ENCODE measurements around the gene LRRTM2.

Gene LRRTM2

DNA sequence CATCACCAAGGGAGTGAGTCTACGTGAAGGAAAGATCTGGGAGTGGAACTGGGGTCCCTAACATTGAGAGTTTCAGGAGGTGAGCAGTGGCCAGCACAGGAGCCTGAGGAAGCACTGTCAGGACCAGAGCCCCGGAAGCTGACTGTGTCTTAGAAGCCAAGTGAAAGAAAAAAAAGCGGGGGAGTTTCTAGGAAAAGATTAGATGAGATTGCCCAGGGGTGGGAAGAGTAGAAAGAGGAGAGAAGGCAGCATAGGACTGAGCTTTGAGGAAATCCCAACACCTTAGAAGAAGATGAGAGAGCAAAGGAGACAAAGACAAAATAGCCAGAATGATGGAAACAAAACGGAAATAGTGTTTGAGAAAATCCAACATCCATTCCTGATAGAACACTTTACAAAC, 37.0 kb upstream of the LRRTM2 start:
- TF ChIP-seq, protein P1, sequence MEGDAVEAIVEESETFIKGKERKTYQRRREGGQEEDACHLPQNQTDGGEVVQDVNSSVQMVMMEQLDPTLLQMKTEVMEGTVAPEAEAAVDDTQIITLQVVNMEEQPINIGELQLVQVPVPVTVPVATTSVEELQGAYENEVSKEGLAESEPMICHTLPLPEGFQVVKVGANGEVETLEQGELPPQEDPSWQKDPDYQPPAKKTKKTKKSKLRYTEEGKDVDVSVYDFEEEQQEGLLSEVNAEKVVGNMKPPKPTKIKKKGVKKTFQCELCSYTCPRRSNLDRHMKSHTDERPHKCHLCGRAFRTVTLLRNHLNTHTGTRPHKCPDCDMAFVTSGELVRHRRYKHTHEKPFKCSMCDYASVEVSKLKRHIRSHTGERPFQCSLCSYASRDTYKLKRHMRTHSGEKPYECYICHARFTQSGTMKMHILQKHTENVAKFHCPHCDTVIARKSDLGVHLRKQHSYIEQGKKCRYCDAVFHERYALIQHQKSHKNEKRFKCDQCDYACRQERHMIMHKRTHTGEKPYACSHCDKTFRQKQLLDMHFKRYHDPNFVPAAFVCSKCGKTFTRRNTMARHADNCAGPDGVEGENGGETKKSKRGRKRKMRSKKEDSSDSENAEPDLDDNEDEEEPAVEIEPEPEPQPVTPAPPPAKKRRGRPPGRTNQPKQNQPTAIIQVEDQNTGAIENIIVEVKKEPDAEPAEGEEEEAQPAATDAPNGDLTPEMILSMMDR (IDR thresholded peaks at IDR 0.05; ENCODE audit: low read depth, low read length, missing control alignments) = no peak
- no peak for DNase-seq (ENCODE audit: extremely low read depth, low read depth)
- H3K4me3 ChIP-seq (replicated peaks; ENCODE audit: low read depth, low read length) = no peak overlapping the region

DNA sequence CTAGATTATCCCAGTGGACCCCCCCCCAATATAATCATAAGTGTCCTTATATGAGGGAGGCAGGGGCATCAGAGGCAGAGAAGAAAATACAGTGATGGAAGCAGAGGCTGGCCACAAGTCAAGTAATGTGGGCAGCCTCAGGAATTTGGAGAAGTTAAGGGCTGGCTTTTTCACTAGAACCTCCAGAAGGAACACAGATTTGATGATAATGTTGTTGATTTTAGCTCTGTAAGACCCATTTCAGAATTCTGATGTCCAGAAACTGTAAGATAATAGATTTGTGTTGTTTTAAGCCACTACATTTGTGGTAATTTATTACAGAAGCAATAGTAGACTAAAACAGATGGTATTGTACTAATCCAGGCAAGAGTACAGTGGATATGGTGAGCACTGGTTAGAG, 36.3 kb upstream of the LRRTM2 start:
- TF ChIP-seq, protein P1 (IDR thresholded peaks at IDR 0.05; ENCODE audit: low read depth, low read length, missing control alignments) = no peak
- DNase-seq (ENCODE audit: extremely low read depth, low read depth) = no peak
- H3K4me3 ChIP-seq (replicated peaks; ENCODE audit: low read depth, low read length) = no peak overlapping the region

DNA sequence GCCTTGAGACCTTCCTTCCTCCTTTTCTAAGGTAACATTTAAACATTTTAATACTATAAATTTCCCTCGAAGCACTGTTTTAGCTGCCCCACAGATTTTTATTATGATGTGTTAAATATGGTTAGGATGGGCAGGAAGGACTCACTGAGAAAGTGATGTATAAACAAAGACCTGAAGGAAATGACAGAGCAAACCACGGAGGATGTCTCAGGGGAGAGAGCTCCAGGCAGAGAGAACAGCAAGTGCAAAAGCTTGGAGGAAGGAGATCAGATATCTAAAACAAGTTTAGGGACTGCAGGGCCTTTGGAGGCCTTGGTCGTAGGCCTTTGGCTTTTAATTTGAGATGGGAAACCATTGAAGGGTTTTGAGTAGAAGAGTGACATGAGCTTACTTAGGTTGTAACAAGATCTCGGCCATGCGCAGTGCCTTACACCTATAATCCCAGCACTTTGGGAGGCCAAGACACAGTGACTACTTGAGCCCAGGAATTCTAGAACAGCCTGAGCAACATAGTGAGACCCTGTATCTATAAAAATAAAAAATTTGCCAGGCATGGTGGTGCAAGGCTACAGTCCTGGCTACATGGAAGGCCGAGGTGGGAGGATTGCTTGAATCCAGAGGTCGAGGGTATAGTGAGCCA, 35.5 kb upstream of the LRRTM2 start:
- DNase-seq (ENCODE audit: extremely low read depth, low read depth) = no peak
- no peak overlapping the region for H3K4me3 ChIP-seq (replicated peaks; ENCODE audit: low read depth, low read length)
- TF ChIP-seq, protein P1 (IDR thresholded peaks at IDR 0.05; ENCODE audit: low read depth, low read length, missing control alignments) = no peak

DNA sequence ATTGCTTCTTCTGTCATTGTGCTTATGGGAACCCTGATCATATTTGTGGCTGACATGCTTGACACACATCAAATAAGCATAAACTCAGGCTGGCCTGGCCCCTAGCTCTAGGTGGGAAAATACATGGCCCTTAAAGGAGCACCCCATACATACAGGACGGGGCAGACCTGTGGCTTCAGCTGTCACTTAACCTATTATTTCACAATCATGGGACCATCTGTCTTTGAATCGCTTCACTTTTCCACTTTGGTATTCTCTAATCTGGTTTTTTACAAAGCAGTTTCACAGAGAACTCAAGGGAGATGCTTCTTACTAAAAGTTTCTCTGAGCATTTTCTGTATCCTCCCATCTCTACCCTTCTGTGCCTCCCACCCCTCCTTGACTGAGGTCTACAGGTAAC, 34.6 kb upstream of the LRRTM2 start:
- H3K4me3 ChIP-seq (replicated peaks; ENCODE audit: low read depth, low read length) = no peak overlapping the region
- DNase-seq (ENCODE audit: extremely low read depth, low read depth) = no peak
- TF ChIP-seq, protein P1 (IDR thresholded peaks at IDR 0.05; ENCODE audit: low read depth, low read length, missing control alignments) = no peak

DNA sequence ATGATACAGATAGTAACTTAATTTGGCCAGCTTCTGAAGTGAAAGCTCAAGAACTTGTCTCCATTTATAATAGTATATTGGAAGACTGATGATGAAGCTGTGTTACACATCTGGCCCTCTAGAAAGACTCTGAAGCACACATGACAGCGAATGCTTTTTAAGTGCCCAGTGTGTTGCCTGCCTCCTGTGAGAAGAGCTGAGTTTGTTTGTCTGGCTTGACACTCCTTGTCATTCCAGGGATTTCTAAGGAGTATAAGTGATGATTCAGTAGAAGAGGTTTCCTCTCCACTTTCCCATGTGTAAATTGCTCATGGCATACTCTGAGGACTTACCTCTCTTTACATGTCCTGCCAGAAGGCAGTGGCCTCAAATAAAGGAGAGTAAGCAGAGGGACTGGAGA, 30.4 kb upstream of the LRRTM2 start:
- no peak for DNase-seq (ENCODE audit: extremely low read depth, low read depth)
- TF ChIP-seq, protein P1 (IDR thresholded peaks at IDR 0.05; ENCODE audit: low read depth, low read length, missing control alignments) = no peak
- no peak overlapping the region for H3K4me3 ChIP-seq (replicated peaks; ENCODE audit: low read depth, low read length)

DNA sequence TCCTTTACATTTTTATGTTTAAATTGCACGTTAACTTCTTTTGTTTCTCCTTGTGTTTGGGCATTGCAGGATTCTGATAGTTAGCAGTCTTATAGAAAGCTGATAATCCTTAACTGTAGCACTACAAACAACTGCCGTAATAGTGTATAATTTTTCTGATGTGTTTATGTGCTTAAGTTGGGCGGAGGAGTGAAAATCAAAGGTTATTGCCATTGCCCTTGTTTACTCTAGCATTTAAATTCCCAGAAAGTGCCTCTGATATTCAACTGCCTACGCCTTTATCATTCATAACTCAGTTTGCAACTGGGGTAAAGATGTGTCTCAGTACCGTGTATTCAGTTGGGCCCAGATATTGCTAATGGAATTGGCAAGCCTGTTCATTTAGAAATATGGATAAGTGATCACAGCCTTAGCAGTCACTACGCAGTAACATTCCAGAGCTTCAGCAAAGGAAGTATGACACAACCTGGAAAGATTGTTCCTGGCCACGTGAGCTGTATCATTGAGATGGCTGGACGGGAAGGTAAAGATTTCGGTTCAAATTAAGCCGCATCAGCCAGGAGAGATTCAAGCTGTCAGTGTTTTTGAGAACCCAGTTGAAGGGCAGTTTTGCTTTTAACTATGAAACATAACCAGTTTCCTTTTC, 28.1 kb upstream of the LRRTM2 start:
- no peak for DNase-seq (ENCODE audit: extremely low read depth, low read depth)
- TF ChIP-seq, protein P1 (IDR thresholded peaks at IDR 0.05; ENCODE audit: low read depth, low read length, missing control alignments) = no peak
- no peak overlapping the region for H3K4me3 ChIP-seq (replicated peaks; ENCODE audit: low read depth, low read length)

Measured in HFF-Myc (cell line).